Pulmonary artery endothelial cell (primary cell): ENCODE data around the gene INAFM1. TPM values are rescaled to one million over a fixed set of nuclear protein-coding genes. Genes with fewer than 3 reads are reported as not detected.
"Not testable (repeated sequence)": the region's sequence is repeated elsewhere in the genome, so short reads cannot be mapped to it uniquely, and the experiment has no call there.

Experiments
- DNase-seq: peaks from one replicate; pipeline ENCODE4 v3.0.0-alpha.2; 2011; ENCODE audit warnings: low read depth, low spot score
- total RNA-seq: library from RNA; depleted of rRNA; stranded (reverse); fragments of >200 nt; gene quantifications from 2 replicates; pipeline ENCODE4 v1.2.3, GENCODE V29; 2014

Gene INAFM1
- total RNA-seq, 1 donor from 2014 or later = 0.73 TPM

DNA sequence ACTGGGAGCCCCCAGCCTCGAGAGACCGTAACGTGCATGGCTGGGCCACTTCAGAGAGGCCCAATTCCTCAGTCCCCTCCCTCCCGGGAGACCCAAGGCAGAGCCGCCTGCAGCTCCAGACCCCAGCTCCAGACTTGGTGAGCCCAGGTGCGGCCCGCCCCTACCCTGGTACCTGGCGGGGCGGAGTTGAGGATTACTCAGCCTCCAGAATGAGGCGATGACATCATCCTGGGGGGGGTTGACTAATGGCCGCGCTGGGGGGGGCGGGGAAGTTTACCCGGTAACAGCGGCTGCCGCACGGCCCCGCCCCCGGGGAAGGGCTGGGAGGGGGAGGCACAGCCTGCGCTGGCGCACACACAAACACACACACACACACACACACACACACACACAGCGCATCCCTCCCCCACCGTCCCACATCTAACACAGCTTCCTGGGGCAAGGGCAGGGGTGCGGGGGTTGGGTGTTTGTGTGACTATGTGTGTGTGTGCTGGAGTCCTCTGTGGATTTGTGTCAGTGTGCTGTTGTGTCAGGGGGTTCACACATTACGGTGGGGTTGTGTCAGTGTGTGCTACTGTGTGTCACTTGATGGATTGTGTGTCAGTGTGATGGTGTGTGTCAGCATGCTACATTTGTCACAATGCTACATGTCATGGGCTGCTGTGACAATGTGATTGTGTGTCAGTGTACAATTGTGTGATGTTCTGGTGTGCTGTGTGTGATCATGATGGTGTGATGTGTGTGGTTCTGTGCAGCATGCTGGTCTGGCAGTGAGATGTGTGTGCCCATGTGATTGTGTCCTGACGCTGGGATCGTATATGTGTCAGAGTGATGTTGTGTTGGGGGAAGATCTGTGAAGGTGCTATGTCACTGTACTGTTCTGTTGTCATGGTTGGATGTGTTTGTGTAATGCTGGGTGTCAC, 33.4 kb upstream of the INAFM1 start:
- DNase-seq = no peak

- DNase-seq = no peak
These were observed 32.6 kb upstream of the INAFM1 start for GRCh38 chr19:47241919-47242577.

DNA sequence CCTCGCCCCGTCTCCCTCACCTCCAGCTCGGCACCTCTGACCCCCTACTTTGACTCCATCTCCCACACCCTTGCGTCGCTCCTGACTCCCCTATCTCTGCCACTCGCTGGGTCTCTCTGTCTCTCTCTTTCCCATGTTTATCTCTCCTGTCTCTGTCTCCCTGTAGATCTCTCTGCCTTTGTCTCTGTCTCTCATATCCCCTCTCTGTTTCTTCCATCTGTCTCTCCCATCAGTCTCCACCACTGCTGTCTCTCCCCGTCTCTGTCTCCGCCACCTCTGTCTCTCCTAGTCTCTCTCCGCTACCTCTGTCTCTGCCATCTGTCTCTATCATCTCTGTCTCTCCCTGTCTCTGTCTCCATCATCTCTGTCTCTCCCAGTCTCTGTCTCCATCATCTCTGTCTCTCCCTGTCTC, 31.3 kb upstream of the INAFM1 start:
- no peak for DNase-seq

- DNase-seq = peak; percentile 95
These were observed 30.7 kb upstream of the INAFM1 start for GRCh38 chr19:47243776-47244547.

DNA sequence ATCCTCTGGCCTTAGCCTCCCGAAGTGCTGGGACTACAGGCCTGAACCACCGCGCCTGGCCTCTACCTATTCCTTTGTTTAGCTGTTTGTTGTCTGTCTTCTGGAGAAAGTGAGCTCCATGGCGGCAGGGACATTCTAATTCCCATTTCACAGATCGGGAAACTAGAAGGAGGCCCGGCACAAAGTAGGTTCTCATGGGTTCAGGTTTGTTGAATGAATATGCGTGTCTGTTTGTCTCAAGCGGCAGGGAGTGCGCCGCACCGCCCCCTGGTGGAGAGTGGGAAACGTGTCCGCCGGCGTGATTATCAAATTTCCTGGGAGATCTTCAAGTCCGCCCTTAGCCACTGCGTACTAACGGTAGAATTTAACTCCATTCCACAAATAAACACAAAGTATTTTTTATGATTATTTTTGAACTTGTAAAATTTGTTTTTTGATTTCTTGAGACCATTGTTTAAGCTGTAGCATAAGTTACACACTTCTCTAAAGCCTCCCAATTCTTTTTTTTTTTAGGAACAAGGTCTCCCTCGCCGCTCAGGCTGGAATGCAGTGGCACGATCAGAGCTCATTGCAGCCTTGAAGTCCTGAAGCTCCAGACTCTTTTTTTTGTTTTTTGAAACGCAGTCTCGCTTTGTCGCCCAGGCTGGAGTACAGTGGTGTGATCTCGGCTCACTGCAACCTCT, 27.2 kb upstream of the INAFM1 start:
- no peak for DNase-seq

DNA sequence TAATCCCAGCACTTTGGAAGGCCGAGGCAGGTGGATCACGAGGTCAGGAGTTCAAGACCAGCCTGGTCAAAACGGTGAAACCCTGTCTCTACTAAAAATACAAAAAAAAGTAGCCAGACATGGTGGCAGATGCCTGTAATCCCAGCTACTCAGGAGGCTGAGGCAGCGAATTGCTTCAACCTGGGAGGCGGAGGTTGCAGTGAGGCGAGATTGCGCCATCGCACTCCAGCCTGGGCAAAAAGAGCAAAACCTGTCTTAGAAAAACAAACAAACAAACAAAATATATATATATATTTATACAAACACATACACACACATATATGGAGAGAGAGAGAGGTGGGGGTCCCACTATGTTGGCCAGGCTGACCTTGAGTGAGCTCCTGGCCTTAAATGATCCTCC, 21.7 kb upstream of the INAFM1 start:
- DNase-seq = not testable (repeated sequence)

DNA sequence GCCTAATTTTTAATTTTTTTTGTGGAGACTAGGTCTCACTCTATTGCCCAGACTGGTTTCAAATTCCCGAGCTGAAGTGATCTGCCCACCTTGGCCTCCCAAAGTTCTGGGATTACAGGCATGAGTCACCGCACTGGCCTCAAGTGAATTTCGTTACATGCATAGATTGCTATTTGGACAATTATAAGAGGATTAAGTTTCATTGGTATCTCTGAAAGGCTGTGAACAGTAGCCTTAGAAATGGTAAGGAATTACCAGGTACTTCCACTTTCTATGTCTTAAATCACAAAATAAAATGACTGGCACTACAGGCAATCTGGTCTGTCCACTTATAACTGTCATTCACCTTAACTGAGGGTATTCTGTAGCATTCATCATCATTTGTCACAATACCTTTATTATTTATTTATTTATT, 21.2 kb upstream of the INAFM1 start:
- no peak for DNase-seq

GRCh38 chr19:47253970-47254369, 20.7 kb upstream of the INAFM1 start:
- no peak for DNase-seq

- DNase-seq = peak; percentile 84
These were observed 18.6 kb upstream of the INAFM1 start, which contains the start of gene CCDC9 for GRCh38 chr19:47255879-47256692. CCDC9 (plus strand) TSS chr19:47256525; CDS start chr19:47258401, 1,876 bp downstream.

DNA sequence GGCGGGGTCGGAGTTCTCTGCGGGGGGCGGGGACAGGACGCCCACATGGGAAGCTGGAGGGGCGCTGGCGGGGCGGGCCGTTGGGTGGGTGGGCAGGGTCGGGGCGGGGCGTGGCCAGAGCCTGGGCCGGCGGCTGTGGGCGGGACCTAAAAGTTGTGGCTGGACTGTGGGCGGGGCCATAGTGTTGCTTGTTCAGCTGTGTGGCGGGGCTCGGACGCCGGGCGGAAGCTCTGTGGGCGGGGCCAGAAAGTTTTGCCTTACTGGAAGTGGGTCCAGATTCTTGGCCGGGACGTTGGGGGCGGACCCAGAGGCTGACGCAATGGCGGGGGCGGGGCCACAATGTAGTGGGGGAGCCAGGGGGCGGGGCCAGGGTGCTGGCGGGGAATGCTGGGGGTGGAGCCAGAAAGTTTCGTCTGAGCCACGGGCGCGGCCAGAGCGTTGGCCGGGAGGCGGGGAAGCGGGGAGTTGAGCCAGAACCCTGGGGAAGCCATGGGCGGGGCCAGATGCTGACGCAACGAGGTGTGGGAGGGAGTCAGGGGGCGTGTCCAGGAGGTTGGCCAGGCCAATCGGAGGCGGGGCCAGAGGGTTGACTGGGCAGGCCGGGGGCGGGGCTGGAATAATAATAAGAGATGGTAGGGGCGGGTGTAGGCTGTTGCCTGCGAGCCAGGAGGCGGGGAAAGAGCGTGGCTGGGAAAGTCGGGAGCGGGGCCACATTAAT, 17.8 kb upstream of the INAFM1 start:
- peak; percentile 93 for DNase-seq

DNA sequence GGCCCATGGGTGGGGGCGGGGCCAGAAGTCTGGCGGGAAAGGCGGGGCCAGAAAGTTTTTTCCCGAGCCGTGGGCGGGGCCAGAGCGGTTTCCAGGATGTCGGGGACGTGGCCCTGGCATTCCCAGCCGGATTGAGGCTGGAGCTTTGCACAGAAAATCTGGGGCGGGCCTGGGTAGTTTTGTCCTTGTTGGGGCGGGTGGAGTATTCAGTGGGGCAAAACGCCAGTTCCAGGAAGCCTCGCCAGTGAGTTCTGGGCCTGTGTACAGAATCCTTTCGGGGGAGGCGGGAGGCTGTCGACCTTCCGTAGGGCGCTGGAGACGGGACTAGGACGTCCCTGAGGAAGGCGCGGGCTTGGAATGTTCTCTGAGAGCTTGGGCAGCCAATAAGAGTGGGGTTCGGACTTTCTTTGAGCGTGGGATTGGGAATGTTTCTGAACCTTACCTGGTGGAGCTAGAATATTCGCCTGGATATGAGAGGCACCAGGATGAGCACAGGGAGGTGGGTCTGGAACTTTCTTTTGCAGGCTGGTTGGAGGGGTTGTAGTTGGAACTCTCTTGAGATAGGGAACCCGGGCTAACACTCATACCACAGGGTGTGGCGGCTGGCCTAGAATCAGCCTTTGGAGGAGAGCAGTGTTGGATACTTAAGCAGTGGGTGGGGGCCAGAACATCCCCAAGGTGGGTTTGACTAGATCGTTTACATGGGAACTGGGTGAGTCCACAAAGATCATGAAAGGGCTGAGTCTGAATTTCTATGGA, 17.1 kb upstream of the INAFM1 start:
- no peak for DNase-seq

- no peak for DNase-seq
These were observed 16.3 kb upstream of the INAFM1 start for GRCh38 chr19:47258434-47258833.

DNA sequence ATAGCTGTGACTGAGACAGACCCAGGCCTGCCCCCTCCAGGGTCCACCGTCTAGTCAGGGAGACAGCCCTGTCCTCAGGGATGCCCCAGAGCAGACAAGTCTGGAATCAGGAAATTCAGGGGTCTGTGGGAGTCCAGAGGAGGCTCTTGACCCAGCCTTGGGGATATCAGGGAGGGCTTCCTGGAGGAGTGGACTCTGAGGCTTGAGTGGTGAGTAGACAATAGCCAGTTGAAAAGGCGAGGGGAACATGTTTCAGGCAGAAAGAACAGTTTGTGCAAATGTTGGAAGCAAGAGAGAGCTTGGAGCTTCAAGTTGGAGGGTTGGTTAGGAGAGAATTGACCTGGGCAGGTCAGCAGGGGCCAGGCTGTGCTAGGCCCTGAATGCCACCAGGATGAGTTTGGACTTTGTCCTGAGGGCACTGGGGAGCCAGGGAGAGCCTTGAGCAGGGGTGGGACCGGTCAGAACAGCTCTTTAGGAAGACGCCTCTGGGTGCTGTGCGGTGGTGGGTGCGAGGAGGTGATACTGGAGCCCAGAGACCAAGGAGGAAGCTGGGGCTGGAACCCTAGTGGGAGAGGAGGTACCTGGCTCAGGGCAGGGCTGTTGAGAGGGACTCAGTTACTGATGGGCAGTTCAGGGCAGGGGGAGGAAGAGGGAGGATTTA, 15.7 kb upstream of the INAFM1 start:
- no peak for DNase-seq

DNA sequence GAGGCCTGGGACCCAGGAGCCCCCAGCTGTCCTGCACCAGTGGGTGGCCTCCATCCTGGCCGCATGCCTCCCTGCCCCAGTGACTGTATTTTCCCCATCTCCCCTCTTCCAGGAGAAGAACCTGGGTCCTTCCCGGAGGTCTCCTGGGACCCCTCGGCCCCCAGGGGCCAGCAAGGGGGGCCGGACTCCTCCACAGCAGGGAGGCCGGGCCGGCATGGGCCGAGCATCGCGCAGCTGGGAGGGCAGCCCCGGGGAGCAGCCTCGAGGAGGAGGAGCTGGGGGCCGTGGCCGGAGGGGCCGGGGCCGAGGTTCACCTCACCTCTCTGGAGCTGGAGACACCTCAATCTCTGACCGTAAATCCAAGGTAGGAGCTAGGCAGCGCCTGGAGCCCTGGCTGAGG, 14.2 kb upstream of the INAFM1 start:
- no peak for DNase-seq

DNA sequence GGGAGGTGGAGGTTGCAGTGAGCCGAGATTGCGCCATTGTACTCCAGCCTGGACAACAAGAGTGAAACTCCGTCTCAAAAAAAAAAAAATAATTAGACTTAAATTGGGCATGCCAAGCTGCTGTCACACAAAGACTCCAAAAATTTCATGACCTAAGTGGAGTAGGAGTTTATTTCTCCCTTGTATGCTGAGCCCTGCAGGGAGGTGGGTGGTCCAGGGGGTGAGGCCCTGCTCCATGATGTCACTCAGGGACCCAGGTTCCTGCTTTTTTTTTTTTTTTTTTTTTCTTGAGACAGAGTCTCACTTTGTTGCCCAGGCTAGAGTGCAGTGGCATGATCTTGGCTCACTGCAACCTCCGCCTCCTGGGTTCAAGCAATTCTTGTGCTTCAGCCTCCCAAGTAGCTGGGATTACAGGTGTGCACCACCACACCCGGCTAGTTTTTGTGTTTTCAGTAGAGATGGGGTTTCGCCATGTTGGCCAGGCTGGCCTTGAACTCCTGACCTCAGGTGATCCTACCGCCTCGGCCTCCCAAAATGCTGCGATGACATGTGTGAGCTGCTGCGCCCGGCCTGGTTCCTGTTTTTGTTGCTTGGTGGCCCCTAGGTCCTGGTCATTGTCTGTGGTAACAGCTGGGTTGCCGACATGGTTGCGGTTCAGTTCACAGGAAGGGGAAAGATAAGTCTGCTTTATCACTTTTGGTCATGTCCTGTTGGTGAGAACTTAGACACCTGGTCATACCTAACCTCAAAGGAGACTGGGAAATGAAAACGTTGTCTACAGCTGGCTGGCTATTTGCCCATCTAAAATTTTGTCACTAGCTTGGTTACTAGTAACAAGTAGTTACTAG, 12.5 kb upstream of the INAFM1 start:
- DNase-seq = not testable (repeated sequence)

GRCh38 chr19:47264629-47265028, 10.1 kb upstream of the INAFM1 start:
- DNase-seq = no peak

DNA sequence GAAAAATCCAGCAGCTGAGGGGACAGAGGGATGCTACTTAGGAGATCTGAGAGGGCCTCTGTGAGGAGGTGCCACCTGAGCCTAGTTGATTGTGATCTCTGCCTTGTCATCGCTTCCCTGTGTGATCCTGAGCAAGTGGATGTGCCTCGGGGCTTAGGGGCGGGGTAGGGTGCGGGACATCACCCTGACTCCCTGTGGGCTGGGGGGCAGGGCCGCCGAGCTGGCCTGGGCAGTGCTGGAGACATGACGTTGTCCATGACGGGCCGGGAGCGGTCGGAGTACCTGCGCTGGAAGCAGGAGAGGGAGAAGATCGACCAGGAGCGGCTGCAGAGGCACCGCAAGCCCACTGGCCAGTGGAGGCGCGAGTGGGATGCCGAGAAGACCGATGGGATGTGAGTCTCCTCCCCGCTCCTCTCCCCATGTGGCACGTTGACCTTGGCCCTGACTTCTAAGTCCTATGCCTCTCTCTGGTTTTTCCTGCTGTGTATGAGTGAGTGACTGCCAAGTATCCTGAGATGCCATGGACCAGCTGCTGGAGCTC, 8.2 kb upstream of the INAFM1 start:
- DNase-seq = no peak
